GM21360 (cell line): ENCODE data around the gene AHDC1.

Source experiments
- ATAC-seq: cut with Tn5 transposase; IDR thresholded peaks from one replicate; pipeline ENCODE4 v1.9.1; 2021; ENCODE audit warnings: mild to moderate bottlenecking, moderate library complexity; ENCODE audit not compliant: unreplicated experiment

The AHDC1 gene

DNA sequence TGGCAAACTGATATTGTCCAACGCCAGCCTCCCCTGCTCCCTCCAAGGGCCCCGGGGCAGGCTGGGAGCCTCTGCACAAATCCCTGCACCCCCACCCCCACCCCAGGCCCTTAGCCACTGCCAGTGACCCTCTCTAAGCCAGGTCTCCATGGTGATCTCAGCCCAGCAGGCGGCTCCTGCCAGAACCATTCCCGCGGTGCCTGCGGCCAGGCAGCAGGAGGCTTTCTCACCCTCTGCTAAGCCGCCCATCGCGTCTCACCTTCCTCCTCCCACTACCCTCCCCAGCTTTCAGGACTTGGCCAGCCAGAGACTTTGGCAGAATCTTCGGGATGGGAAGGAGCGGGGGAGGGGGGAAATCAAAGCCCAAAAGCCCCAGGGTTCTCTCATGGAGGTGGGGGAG, 67.2 kb downstream of the AHDC1 start:
- ATAC-seq, result no peak

DNA sequence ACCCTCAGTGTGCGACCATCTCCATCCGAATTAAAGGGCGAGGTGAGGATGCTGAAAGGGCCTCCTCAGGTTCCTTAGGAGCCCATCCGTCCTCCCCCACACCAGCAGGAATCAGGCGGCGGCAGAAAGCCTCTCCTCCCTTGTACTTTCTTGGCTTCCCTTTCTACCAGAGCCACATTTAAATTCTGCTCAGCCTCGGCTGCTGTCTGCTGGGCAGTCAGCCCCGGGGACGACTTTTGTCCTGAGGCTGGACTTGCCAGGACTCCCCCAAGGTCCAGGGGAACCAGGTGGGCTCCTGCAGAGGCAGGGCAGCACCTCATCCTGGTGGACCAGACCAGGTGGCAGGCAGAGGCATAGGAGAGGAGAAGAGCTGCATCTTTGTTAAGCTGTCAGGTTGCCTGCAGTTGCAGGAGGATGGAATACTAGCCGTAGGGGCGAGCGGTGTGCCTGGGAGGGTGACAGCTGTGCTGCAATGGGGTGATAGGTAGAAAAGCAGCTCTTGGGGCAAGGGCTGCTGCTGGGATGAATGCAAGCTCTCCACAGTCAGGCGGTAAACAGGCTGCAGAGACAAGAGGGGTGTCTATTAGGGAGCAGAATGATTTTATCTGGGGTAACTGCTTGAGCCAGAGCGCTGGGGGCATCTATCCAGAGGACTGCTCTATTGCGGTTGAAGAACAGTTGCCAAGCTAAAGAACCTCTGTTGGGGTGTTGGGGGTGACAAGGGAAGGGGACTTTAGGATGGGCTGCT, 67.8 kb downstream of the AHDC1 start:
- ATAC-seq, result no peak

DNA sequence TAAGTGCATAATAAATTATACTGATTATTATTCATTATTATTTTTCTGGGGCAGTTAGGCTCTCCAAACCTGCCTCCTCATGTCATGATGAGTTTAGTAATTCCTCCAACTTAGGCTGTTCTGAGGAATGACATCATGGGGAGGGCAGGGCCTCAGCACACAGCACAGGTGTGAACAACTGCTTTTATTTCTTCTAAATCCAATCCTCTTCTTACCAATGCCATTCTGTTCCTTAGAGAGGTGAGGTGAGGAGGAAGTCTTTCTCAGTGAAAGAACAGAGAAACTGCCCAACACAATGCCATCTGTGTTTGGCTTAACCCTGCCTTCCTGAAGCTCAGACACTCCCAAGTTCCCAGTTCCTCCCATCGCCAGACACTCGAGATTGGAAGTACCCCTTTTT, 68.6 kb downstream of the AHDC1 start:
- ATAC-seq, result no peak

DNA sequence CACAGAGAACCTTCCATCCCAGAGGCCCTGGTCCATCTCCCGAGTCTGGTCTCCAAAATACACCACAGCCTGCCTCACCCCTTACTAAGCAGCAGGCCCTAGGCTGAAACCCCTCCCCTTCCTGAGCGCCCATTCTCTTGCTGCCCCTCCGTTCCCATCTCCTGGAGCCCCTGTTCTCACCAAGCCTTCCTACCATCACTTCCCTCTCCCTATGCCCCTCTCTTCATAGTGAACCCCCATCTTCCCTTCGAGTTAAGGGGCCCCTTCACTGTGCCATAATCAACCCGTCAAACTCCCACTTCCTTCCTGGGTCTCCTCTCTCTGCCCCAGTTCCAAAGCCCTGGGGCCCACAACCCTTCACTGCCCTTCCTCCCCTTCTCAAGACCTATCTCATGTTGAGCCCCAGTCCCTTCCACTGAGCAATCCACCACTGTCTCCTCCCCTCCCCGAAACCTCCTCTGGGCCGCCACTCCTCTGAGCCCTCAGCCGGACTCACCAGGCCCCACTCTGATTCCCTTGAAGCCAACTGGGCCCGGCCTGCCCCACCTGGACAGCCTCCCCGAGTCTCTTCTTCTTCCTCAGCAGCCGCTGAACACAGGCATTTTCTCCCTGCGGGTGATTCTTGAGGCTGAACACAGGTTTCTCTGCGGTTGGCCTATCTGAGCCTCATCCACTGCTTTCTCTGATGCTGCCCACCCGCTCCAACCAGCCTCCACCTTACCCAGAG, 71.8 kb downstream of the AHDC1 start:
- no peak for ATAC-seq

DNA sequence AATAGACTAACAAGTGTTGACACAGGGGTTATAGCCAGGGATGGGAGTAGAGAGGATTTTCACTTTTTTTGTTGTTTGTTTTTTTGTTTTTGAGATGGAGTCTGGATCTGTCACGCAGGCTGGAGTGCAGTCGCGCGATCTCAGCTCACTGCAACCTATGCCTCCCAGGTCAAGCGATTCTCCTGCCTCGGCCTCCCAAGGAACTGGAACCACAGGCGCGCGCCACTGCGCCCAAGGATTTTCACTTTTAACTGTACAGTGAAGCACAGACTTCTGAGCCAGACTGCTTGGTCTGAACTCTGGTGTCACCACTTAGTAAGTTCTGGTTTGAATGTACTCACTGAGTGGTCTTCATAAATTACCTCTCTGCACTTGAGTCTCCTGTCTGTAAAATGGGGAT, 73.8 kb downstream of the AHDC1 start:
- ATAC-seq, result no peak

DNA sequence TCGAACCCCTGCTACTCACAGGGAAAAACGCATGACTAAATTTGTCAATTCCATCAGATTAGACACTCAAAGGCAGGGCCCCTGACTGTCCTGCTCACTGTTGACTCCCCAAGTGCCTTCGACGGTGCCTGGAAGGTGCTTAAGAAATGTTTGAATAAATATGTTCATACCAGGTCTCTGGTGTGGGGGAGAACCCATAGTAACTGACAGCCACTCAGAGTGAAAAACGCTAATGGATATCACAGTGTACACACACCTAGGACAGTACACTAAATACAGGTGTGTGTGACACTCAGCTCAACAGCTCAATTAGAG, 74.3 kb downstream of the AHDC1 start:
- ATAC-seq, result no peak

DNA sequence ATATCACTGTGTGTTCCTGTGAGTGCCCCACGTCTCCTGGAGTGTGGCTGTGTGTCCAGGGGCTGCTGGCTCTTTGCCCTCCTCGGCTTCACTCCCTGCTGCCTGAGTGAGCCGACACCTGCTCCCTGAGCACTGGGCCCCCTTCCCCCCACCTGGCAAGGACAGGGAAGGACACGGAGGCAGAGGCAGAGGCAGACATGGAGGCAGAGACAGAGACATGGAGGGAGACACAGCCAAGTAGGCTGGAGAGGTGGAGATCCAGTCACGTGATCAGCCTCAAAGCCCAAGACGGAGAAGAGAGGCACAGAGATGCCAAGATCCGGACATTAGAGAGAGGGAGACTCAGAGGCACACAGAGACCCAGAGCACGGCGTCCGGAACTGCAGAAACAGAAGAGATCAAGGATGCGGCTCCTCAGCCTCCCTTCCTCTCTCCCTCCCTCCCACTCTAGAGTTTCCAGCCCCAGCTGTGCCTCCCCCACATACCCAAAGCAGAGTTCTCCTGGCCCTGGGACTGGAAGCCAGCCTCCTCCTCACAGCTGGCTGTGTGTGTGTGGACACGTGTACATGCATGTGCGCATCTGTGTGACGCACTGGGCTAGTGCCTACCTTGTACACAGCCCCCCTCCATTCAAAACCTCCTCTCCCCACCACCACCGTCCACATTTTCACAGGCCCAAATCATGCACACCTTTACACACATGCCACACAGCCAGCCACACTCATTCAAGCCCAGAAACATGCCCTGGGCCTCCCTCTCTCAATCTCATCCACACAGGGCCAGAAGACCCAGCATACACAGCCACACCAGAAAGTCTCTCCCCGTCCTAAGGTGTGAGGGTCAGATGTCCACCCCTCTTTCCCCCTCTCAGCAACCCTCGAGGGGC, 74.9 kb downstream of the AHDC1 start:
- ATAC-seq, result no peak

DNA sequence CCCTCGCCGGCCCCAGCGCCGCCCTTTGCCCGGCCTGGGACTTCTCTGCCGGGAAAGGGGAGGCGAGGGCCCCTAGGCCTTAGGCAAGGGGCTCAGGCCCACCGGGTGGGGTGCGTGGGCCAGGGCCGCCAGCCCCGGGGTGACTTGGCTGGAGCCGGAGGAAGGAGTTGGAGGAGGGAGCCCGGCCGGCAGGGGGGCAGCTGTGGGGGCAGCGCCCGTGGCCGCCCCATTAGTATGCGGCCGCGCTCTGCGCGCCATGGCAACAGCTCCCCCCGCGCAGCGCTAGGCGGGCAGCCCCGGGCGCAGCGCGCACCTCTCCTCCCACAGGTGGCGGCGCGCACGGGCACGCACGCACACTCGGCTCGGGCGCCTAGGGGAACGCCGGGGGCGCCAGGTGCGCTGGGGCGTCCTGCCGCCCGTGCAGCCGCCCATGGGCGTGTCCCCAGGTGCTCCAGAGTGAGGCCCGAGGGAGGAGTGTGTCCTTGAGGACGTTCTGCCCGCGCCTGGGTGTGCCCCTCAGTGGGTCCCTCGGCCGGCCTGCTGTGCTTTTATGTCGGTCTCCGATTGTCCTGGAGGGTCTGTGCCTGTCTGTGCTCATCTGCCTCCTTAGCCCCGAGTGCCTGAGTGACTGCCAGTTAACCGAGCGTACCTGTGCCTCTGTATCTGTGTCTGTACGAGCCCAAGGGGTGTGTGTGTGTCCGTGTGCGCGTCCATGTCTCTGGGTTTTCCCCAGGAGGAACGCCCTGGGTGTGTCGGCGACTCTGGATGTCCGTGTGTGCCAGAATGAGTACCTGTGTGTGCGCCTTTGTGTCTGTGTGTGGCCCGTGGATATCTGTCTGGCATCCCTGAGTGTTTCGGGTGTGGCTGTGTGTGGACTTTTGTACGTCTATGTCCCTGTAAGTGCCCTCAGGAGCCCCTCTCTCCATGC, 75.8 kb downstream of the AHDC1 start:
- no peak for ATAC-seq

DNA sequence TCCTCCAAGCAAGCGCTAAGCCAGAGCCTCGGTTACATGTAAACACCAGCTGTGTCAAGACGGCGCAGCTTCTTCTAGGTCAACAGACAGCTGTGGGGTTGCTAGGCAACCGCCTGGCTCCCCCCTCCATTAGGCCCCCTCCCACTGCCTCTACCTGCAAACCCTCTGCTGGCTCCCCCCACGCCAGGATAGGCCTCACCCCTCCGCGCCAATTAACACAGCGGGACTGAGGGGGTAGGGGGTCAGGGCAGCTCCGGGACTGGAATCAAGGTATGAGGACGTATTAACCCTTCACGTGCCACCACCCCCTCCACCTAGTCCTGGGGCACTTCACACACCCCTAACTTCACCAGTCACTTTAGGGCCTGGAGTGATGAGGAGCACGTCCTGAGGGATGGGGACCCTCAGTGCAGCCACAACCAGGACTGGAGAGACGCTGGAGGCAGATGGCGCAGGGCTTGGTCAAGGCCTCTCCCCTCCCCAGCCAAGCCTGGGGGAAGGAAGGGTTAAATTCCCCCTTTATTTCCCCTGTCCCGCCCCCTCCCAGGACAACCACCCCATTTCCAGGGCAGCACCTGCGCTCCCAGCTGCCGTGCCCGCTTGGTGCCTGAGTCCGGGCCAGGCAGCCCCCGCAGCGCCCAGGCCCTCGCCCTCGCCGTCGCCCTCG, 76.6 kb downstream of the AHDC1 start:
- no peak for ATAC-seq

DNA sequence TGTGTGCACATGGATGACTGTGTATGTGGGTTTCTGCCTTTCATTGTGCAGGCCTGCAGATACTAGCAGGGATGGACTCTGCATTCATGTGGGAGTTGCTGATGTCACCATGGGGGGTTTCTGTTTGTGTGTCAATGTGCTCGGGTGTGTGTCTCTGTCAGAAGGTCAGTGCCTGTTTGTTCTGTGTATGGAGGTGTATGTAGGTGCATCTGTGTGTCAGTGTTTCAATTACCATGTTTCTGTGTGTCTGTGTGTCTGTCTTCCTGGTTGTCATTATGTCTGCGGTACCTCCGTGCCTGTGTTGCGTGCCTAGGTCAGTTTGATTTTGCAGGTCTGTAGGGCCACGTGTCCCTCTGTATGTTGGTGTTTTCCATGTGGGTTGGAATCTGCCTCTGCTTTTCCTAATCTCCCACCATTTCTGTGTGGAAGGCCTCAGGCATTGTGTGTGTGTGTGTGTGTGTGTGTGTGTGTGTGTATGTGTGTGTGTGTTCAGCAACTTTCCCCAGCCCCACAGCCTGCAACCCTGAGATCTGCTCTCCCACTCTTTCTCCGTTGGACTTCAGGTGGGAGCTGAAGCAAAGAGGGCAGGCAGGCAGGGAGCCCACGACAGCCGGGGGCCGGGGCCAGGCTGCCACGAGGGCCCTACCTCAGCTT, 77.2 kb downstream of the AHDC1 start:
- no peak for ATAC-seq

DNA sequence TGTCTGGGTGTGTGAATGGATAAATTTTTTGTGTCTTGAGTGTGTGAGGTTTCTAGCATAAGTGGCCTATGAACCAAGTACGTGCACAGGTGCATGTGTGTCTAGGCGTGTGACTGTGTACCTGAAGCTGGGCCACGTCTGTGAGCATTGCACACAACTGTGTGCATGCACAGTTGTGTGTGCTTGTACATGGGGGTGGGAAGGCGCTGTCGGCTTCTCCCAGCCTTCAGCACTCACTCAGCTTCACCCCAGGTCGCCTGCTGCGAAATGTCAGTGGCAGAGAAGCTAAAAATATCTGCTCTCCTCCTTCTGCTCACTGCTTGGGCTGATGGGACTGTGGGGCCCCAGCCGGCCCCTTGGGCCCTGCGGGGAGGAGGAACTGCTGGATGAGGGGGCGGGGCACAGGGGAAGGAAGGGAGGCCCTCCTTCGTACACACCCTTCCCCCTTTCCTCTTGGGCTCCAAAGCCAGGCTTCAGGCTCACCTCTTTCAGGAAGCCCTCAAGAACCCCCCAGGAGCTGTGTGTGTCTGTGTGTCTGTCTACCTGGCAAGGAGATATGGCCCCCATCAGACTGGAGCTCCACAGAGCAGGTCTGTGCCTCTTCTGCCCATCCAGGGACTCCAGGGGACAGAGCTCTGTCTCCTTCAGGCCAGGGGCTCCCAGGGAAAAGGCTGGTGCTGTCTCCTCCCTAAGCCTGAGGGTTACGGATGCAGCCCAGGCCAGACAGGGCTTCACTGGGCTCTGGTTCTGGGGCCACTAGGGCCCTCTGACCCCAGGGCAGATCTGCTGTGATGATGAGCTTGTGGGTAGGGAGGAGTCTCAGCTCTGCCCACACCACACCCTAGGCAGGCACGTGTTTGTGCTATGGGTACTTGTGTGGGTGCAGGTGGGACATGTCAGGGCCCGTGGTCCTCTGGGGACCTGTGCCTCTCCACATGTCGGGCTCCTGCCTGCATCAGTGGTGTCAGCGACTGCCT, 78.4 kb downstream of the AHDC1 start:
- no peak for ATAC-seq

DNA sequence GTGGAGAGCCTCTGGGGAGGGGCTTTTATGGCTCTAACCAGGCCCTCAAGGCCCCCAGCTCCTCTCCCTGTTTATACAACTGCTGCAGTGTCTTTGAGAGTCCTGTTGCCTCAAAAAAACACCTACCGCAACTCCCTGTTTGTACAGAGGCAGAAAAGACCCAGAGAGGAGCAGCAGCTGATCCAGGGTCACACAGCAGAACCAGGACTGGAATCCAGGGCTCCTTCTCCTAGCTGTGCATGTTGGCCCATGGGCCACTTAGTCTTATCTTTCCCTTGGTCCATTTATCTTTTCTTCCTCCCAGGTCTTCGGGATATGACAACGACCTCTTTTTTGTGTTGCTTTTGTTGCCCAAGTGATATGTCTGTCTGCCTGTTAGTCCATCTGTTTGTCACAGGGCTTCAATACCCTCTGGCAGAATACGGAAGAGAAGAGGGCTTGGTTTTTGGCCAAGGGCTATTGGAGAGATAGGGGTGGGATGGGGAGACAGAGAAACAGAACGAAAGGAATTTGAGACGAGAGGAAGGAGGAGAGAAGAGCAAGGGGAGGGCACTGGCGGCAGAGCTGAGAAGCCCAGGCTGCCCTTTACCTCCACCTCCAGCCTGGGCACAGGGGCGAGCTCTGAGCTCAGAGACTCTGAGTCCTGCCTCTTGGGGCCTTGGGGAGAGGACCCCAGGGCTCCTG, 80.5 kb downstream of the AHDC1 start:
- ATAC-seq, result no peak

DNA sequence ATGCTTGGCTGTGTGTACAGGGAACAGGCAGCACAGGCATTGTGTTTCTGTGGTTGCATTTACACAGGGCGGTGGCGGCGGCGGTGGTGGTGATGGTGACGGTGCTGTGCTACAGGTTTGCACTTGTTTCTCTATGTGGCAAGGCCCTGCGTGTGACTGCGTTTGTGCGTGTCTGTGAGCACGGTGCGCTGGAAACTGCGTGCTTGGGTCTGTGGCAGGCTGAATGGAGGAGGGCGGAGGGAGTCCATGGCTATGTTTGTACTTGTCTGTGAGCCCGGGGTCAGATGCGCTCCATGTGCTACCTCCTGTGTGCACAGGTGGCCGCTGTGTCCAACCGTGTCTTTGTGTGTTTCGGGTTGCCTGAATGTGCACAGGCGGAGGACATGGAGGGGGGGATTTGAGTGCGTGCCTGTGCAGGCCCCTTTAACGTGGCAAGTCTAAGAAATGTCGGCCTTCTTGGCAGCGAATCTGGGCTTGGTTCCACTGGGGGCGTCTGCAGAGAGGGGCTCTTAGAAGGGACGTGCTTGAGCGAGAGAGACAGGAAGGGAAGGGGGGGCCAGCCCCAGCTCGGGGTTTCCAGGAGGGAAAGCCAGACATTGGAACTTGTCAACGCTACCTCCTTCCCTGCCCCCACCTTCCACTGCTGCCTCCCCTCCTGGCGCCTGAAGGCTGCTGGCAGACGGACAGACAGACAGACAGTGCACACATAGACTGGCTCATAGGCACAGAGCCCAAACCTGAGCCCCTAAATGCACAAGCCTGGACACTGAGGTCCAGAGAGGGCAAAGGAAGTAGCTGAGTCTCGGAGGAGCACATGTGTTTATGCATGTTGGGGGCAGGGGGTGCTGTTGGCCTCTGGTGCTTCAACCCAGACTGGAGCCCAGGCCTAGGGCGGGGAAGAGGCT, 81.3 kb downstream of the AHDC1 start:
- no peak for ATAC-seq

DNA sequence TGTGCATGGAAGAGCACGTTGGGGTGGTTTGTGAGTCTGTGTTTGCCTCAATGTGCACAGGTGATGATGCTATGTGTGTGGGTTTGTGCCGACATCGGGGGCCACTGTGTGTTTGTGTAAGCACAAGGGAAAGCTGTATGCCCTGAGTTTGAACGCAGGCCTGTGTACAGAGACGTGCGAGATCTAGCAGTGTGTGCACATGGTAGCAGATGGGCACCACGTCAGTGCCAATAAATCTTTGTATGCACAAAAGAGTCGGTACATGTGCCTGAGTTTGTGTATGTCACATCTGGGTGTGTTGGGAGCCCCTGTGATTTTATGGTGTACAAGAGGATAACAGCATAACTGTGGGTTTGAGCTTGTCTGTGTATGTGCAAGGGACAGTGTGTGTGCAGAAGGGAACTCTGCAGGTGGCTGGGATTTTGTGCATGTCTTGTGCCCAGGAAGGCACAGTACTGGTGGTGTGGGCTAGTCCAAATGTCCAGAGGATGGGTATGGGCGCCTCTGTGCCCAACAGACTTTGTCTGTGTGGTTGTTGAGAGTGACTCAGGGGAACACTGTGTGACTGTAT, 82.0 kb downstream of the AHDC1 start:
- no peak for ATAC-seq

DNA sequence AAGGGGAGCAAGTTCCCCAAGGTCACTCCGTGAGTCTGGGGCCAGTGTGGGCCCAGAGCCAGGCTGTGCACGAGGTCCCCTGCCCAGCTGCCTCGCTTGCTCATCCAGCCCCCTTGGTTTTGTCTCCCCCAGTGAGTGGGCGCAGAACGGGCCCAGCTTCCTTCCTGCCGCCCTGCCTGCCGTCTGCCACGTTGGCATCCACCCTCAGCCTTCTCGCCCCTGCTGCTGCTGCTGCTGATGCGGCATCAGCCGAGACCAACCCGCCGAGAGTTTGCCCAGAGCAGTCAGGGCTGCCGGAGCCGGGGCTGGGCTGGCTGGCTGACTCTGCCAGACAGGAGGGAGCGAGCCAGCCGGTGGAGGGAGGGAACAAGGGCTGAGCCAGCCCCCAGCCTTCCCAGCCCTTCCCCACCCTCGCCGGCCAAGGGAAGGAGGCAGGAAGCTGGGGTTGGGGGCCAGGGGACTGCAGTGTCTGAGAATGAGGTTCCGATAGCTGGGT, 82.6 kb downstream of the AHDC1 start:
- ATAC-seq, result no peak

DNA sequence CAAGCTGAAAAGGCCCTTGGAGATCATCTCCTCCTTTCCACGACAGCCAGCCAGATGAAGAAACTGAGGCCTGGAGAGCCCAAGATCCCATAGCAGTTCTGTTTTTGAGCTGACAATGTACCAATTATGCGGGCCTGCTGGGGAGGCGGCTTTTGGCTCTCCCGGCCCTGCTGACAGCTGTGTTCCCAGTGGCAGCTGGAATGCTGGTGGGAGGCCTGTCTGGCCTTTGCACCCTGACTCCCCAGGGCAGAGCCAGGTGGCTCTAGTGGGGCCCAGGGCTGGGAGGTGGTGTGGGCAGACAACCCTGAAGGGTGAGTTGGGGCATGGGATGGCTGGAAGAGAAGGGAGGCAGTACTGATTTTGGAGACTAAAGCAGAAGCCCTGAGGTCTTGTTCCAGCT, 83.3 kb downstream of the AHDC1 start:
- no peak for ATAC-seq
